NAMALWA (cell line): ENCODE results near the gene FOXR1.
A peak's percentile ranks its signal among the peaks of the same experiment; 100 is the strongest.
"Not testable (repeated sequence)": the region's sequence is repeated elsewhere in the genome, so short reads cannot be mapped to it uniquely, and the experiment has no call there.

Experiments used
- DNase-seq: peaks from one replicate; pipeline ENCODE4 v3.0.0-alpha.2; 2015; ENCODE audit warnings: low spot score

Gene FOXR1

GRCh38 chr11:118947091-118947490, 24.5 kb upstream of the FOXR1 start:
- DNase-seq = no peak

- DNase-seq = no peak
These were observed 23.6 kb upstream of the FOXR1 start for GRCh38 chr11:118948000-118948399.

GRCh38 chr11:118953265-118953664, 18.3 kb upstream of the FOXR1 start:
- peak; percentile 47 for DNase-seq

GRCh38 chr11:118953976-118954375, 17.6 kb upstream of the FOXR1 start:
- not testable (repeated sequence) for DNase-seq

GRCh38 chr11:118956094-118956846, 15.3 kb upstream of the FOXR1 start, which contains the start of gene UPK2:
TSS of gene UPK2 (plus strand) at chr11:118956298. CDS start at chr11:118956351, 53 bp downstream.
- peak; percentile 81 for DNase-seq

- no peak for DNase-seq
These were observed 14.6 kb upstream of the FOXR1 start for GRCh38 chr11:118956847-118957469.

- DNase-seq = no peak
These were observed 14.0 kb upstream of the FOXR1 start for GRCh38 chr11:118957549-118957948.

GRCh38 chr11:118957968-118958367, 13.6 kb upstream of the FOXR1 start:
- no peak for DNase-seq

- no peak for DNase-seq
These were observed 13.0 kb upstream of the FOXR1 start for GRCh38 chr11:118958577-118958976.

GRCh38 chr11:118961189-118961588, 10.4 kb upstream of the FOXR1 start:
- no peak for DNase-seq

- DNase-seq = no peak
These were observed 10.0 kb upstream of the FOXR1 start for GRCh38 chr11:118961591-118961990.

GRCh38 chr11:118969508-118969907, 2.1 kb upstream of the FOXR1 start:
- not testable (repeated sequence) for DNase-seq

- no peak for DNase-seq
These were observed 2.4 kb downstream of the FOXR1 start for GRCh38 chr11:118973985-118974384.

- DNase-seq = no peak
These were observed 4.5 kb downstream of the FOXR1 start for GRCh38 chr11:118975771-118976709.

GRCh38 chr11:118979434-118979833, 7.9 kb downstream of the FOXR1 start:
- DNase-seq = peak; percentile 23

GRCh38 chr11:118980191-118980881, 8.8 kb downstream of the FOXR1 start:
- no peak for DNase-seq

- DNase-seq = not testable (repeated sequence)
These were observed 12.8 kb downstream of the FOXR1 start for GRCh38 chr11:118984337-118984736.

- no peak for DNase-seq
These were observed 13.3 kb downstream of the FOXR1 start for GRCh38 chr11:118984825-118985224.

- DNase-seq = no peak
These were observed 16.7 kb downstream of the FOXR1 start for GRCh38 chr11:118988280-118988679.

GRCh38 chr11:118991486-118992038, 20.0 kb downstream of the FOXR1 start:
- not testable (repeated sequence) for DNase-seq

GRCh38 chr11:118996926-118997626, 25.5 kb downstream of the FOXR1 start:
- DNase-seq = peak; percentile 71
